ENCODE results near the gene APOA5. TPM values are rescaled to one million over a fixed set of nuclear protein-coding genes. Genes with fewer than 3 reads are reported as not detected.

APOA5 gene
- total RNA-seq, 1 experiment from 2014 or later: not detected

- H2AFZ ChIP-seq: no peak overlapping the region
- no peaks in the 10 kb centered on the region for H3K27me3 ChIP-seq (ENCODE audit: insufficient read depth, low read depth)
- no peaks in the 10 kb centered on the region for H3K36me3 ChIP-seq (ENCODE audit: low read depth)
- no TSS peak for BruUV-seq (replicated peaks)
- ChIA-PET POLR2A (ENCODE audit: unreplicated experiment) (no interaction called here), CTCF (no interaction called here)
- no peak overlapping the region for H3K4me2 ChIP-seq
- H3K9me3 ChIP-seq (ENCODE audit: insufficient read depth, low read depth): no peaks in the 10 kb centered on the region
- no peak overlapping the region for H3K4me3 ChIP-seq
- H3K79me2 ChIP-seq (ENCODE audit: low read depth): peaks cover 5% of the 10 kb centered on the region
- TF ChIP-seq, protein P1, sequence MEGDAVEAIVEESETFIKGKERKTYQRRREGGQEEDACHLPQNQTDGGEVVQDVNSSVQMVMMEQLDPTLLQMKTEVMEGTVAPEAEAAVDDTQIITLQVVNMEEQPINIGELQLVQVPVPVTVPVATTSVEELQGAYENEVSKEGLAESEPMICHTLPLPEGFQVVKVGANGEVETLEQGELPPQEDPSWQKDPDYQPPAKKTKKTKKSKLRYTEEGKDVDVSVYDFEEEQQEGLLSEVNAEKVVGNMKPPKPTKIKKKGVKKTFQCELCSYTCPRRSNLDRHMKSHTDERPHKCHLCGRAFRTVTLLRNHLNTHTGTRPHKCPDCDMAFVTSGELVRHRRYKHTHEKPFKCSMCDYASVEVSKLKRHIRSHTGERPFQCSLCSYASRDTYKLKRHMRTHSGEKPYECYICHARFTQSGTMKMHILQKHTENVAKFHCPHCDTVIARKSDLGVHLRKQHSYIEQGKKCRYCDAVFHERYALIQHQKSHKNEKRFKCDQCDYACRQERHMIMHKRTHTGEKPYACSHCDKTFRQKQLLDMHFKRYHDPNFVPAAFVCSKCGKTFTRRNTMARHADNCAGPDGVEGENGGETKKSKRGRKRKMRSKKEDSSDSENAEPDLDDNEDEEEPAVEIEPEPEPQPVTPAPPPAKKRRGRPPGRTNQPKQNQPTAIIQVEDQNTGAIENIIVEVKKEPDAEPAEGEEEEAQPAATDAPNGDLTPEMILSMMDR (conservative IDR thresholded peaks at IDR 0.05): no peak
- no peak for TF ChIP-seq EZH2 (IDR thresholded peaks at IDR 0.05; ENCODE audit: low read depth)
- H3K27ac ChIP-seq: no peak overlapping the region
- no peaks in the 10 kb centered on the region for H4K20me1 ChIP-seq (ENCODE audit: insufficient read depth)
- H3F3A ChIP-seq (ENCODE audit: insufficient read depth, low read depth): peaks cover 5% of the 10 kb centered on the region
- H3K4me1 ChIP-seq (replicated peaks; ENCODE audit: insufficient read depth): peaks cover 13% of the 10 kb centered on the region
- DNase-seq: no peak
- no peaks in the 10 kb centered on the region for H3K9me2 ChIP-seq (ENCODE audit: insufficient read depth)
- intact Hi-C loops (cut with micrococcal nuclease; ENCODE audit: unreplicated experiment): no loop called here
Observed at GRCh38 chr11:116792144-116792868, 627 bp upstream of the APOA5 start.

DNA sequence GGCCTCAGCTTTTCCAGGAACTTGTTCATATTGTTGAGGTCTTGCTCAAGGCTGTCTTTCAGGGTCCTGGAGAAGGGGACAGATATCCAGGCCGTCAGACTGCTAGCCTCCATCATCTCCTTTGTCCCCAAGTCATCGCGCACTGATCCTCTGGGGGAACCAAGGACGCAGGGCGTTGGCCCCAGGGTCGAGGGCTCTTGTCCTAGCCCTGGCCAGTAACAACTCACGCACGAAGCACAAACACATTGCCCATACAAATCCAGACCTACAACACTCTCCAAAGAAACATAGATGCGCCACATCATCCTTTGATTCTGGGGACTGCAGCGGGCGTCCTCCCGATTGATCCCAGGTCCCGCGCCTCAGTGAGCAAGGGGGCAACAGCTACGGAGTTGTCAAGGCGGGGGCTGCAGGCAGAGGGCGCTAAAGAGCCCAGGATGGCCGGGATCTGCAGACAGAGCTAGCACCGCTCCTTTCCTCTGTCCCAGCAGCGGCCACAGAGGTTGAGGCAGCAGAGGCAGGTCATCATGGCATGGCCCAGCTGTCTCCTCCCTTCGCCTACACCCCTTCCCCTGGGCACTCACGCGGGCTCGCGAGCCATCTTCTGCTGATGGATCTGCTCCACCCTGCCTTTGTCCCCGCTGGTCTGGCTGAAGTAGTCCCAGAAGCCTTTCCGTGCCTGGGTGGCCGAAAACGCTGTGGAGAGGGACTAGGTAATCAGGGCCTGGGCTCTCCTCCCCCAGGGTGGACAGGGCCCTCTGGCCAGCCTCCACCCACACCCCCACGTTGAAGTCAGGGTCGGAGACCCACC is 472 bp downstream of the APOA5 start:
- H3K9me3 ChIP-seq (ENCODE audit: insufficient read depth, low read depth): no peaks in the 10 kb centered on the region
- H3F3A ChIP-seq (ENCODE audit: insufficient read depth, low read depth): peaks cover 5% of the 10 kb centered on the region
- peaks cover 16% of the 10 kb centered on the region for H3K79me2 ChIP-seq (ENCODE audit: low read depth)
- H3K27ac ChIP-seq: no peak overlapping the region
- CTCF ChIA-PET: interaction anchor here (0.5 to 2.0 kb wide), 5 partner anchors 21 to 315 kb away, joined by 3 to 16 read pairs (median 6); no protein-coding TSS in a partner anchor
- no peaks in the 10 kb centered on the region for H3K27me3 ChIP-seq (ENCODE audit: insufficient read depth, low read depth)
- DNase-seq: peak; percentile 50 to 63
- no peak for TF ChIP-seq EZH2 (IDR thresholded peaks at IDR 0.05; ENCODE audit: low read depth)
- TF ChIP-seq, protein P1 (conservative IDR thresholded peaks at IDR 0.05): peak; percentile 87
- no TSS peak for BruUV-seq (replicated peaks)
- H3K9me2 ChIP-seq (ENCODE audit: insufficient read depth): no peaks in the 10 kb centered on the region
- no peak overlapping the region for H3K4me3 ChIP-seq
- POLR2A ChIA-PET (ENCODE audit: unreplicated experiment): interaction anchor here (0.5 kb wide), 1 partner anchor 307 kb away, joined by 3 read pairs; the partner anchor contains the start of gene SIK3
- intact Hi-C loops (cut with micrococcal nuclease; ENCODE audit: unreplicated experiment): loop anchor here (1.0 to 2.0 kb wide), 2 partner anchors 308 to 315 kb away; partner anchors contain the start of gene SIK3
- H2AFZ ChIP-seq: no peak overlapping the region
- 0 out of 2 replicates have a peak, but pooled peaks cover 3% of the 10 kb centered on the region for H3K36me3 ChIP-seq (ENCODE audit: low read depth)
- H3K4me2 ChIP-seq: no peak overlapping the region
- H4K20me1 ChIP-seq (ENCODE audit: insufficient read depth): no peaks in the 10 kb centered on the region
- H3K4me1 ChIP-seq (replicated peaks; ENCODE audit: insufficient read depth): peaks cover 20% of the 10 kb centered on the region

DNA sequence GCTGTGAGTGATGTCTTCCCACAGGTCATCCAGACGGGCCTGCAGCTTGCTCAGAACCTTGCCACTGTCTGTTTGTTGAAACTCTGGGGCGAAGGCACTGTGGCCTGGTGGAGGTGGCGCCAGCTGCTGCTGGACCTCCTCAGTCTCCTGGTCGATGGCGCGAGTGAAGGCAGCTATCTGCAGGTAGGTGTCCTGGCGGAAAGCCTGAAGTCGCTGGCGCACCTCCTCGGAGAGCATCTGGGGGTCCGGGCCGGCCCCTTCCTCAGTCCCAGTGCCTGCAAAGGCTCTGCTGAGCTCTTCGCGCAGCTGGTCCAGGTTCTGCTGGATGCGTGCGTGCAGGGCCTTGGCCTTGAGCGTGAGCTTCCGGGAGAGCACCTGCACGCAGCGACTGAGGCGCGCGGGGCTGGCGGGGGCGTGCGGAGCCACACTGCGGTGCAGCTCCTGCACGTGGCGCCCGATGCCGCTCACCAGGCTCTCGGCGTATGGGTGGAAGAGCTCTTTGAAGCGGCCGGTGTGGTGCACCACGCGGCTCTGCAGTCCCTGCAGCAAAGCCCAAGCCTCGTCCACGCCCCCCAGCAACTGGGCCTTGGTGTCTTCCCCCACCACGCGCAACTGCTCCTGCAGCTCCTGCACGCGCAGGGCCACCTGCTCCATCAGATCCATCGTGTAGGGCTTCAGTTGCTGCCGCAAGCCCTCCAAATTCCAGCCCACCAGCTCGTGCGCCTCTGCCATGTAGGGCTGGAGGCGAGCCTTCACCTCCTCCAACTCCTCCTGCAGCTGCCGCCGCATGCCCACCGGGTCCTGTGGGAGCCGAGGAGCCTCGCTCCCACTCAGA is 1.3 kb downstream of the APOA5 start:
- intact Hi-C loops (cut with micrococcal nuclease; ENCODE audit: unreplicated experiment): loop anchor here (1.0 to 2.0 kb wide), 2 partner anchors 308 to 316 kb away; partner anchors contain the start of gene SIK3
- ChIA-PET CTCF (interaction anchor here (0.5 to 2.0 kb wide), 6 partner anchors 21 to 730 kb away, joined by 3 to 16 read pairs (median 6); no protein-coding TSS in a partner anchor), POLR2A (ENCODE audit: unreplicated experiment) (interaction anchor here (0.5 kb wide), 1 partner anchor 308 kb away, joined by 3 read pairs; the partner anchor contains the start of gene SIK3)
- Histone ChIP-seq H2AFZ (no peak overlapping the region), H3K4me3 (no peak overlapping the region), H3K4me1 (replicated peaks; ENCODE audit: insufficient read depth) (peaks cover 20% of the 10 kb centered on the region), H3K27ac (no peak overlapping the region), H3K4me2 (no peak overlapping the region), H3F3A (ENCODE audit: insufficient read depth, low read depth) (peaks cover 5% of the 10 kb centered on the region), H3K9me2 (ENCODE audit: insufficient read depth) (no peaks in the 10 kb centered on the region), H3K79me2 (ENCODE audit: low read depth) (peaks cover 21% of the 10 kb centered on the region), H3K36me3 (ENCODE audit: low read depth) (peaks cover 10% of the 10 kb centered on the region), H3K27me3 (ENCODE audit: insufficient read depth, low read depth) (no peaks in the 10 kb centered on the region), H3K9me3 (ENCODE audit: insufficient read depth, low read depth) (no peaks in the 10 kb centered on the region), H4K20me1 (ENCODE audit: insufficient read depth) (no peaks in the 10 kb centered on the region)
- no TSS peak for BruUV-seq (replicated peaks)
- no peak for TF ChIP-seq EZH2 (IDR thresholded peaks at IDR 0.05; ENCODE audit: low read depth)
- TF ChIP-seq, protein P1 (conservative IDR thresholded peaks at IDR 0.05): no peak
- DNase-seq: no peak

Measured in PC-9 (cell line).